GM15510 (cell line): ENCODE data around the gene CMTM7.

Source experiments
- POLR2A ChIP-seq: IDR thresholded peaks from 3 replicates; pipeline ENCODE4 v1.6.1; 2011; ENCODE audit warnings: borderline replicate concordance; ENCODE audit not compliant: insufficient read length; ENCODE audit errors: extremely low read depth

CMTM7 gene, protein sequence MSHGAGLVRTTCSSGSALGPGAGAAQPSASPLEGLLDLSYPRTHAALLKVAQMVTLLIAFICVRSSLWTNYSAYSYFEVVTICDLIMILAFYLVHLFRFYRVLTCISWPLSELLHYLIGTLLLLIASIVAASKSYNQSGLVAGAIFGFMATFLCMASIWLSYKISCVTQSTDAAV

GRCh38 chr3:32391643-32392535 is at the start of gene CMTM7:
Gene CMTM7, plus strand, starts transcription at chr3:32391853. Its CDS starts 54 bp downstream, at chr3:32391907.
- peak; percentile 34 for TF ChIP-seq POLR2A

GRCh38 chr3:32347343-32348125 is 44.1 kb upstream of the CMTM7 start:
- TF ChIP-seq POLR2A: no peak

DNA sequence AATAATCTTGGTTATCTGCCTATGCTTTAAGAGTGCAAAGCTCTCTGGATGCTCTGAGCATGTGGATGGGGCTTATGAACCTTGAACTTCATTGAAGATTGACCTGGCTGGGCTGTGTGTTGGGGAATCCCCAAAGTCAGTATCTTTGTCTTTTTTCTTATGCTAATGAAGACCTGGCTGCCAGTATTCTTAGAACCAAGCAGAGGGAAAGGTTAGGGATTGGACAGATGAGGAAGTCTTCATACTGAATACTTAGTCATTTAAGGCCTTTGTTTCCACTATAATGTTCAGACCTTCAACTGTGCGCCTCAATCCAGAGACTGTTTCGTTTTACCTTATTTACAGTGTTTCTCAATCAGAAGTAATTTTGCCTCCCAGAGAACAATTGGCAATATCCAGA is 42.5 kb upstream of the CMTM7 start:
- no peak for TF ChIP-seq POLR2A

GRCh38 chr3:32352563-32352962 is 39.1 kb upstream of the CMTM7 start:
- no peak for TF ChIP-seq POLR2A

- TF ChIP-seq POLR2A: no peak
Observed at GRCh38 chr3:32353351-32353750, 38.3 kb upstream of the CMTM7 start.

GRCh38 chr3:32354362-32354778 is 37.3 kb upstream of the CMTM7 start:
- no peak for TF ChIP-seq POLR2A

- TF ChIP-seq POLR2A: no peak
Observed at GRCh38 chr3:32355751-32356291, 35.8 kb upstream of the CMTM7 start.

- TF ChIP-seq POLR2A: no peak
Observed at GRCh38 chr3:32359766-32360492, 31.7 kb upstream of the CMTM7 start.

- TF ChIP-seq POLR2A: no peak
Observed at GRCh38 chr3:32360493-32360827, 31.2 kb upstream of the CMTM7 start.

GRCh38 chr3:32366638-32367397 is 24.8 kb upstream of the CMTM7 start:
- TF ChIP-seq POLR2A: no peak

- no peak for TF ChIP-seq POLR2A
Observed at GRCh38 chr3:32367442-32367841, 24.2 kb upstream of the CMTM7 start.

DNA sequence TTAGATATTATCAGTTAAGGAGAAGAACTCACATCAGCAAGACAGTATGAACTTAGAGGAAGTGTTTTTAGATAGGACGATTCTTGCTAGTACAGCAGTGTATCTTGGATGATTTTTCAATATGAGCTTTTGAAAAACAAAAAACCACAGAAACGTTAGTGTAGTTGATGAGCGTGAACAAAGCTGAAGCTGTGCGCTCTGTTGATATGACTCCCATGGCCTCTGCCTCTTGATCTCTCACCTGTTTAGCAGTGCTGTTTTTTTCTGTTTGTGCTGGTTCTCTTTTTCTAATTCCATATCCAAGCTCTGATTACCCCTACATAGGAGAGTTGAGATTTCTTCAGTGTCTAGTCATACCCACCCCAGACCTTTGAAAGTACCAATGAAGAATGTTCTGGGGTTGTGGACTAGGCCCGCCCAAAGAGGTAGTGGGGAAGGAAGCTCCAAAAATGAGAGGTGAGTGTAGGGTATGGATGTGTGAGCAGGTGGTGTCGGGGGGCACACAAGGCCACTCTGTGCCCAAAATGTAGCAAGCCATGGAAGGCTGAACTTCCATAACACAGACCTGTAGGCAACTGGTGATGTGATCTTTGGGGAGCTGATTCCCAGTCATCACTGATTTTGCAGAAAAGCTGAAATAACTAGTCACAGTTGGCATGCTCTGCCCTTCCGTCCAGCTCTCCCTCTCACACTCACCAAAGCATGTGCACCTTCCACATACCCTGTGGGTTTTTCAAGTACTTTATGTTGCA is 20.0 kb upstream of the CMTM7 start:
- TF ChIP-seq POLR2A: no peak

DNA sequence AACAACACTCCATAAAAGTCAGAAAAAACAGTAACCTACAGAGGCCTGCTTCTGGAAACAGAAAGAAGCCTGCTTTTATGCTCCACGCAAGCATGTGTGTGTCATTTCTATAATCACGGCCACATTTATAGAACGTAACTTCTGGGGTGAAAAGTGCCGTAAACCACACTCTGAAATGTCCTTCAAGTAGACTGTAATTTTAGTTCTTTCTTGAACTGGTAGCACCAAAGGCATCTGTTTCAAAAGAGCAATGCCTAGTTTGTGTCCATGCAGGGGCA is 19.5 kb upstream of the CMTM7 start:
- TF ChIP-seq POLR2A: no peak
